ENCODE data around the gene B3GAT1.

The B3GAT1 gene

GRCh38 chr11:134332189-134332631, 79.8 kb downstream of the B3GAT1 start:
- Histone ChIP-seq H3K36me3 (replicated peaks) (no peaks in the 10 kb centered on the region), H3K27me3 (replicated peaks) (peaks cover 9% of the 10 kb centered on the region), H3K27ac (no peak overlapping the region), H3K4me3 (ENCODE audit: low read depth, low read length) (peak overlapping the region; percentile 41)
- DNase-seq: no peak
- TF ChIP-seq, protein P1, sequence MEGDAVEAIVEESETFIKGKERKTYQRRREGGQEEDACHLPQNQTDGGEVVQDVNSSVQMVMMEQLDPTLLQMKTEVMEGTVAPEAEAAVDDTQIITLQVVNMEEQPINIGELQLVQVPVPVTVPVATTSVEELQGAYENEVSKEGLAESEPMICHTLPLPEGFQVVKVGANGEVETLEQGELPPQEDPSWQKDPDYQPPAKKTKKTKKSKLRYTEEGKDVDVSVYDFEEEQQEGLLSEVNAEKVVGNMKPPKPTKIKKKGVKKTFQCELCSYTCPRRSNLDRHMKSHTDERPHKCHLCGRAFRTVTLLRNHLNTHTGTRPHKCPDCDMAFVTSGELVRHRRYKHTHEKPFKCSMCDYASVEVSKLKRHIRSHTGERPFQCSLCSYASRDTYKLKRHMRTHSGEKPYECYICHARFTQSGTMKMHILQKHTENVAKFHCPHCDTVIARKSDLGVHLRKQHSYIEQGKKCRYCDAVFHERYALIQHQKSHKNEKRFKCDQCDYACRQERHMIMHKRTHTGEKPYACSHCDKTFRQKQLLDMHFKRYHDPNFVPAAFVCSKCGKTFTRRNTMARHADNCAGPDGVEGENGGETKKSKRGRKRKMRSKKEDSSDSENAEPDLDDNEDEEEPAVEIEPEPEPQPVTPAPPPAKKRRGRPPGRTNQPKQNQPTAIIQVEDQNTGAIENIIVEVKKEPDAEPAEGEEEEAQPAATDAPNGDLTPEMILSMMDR (IDR thresholded peaks at IDR 0.05; ENCODE audit: low read depth, low read length, missing control alignments): no peak
- in situ Hi-C loops (cut with HindIII; ENCODE audit: low pct_ligation_motif_present, low sequenced_read_pairs): no loop called here

GRCh38 chr11:134331354-134332188, 80.5 kb downstream of the B3GAT1 start, which contains the start of gene GLB1L2:
GLB1L2 (plus strand) TSS chr11:134331988; CDS start chr11:134332062, 74 bp downstream.
- no peaks in the 10 kb centered on the region for H3K36me3 ChIP-seq (replicated peaks)
- TF ChIP-seq, protein P1 (IDR thresholded peaks at IDR 0.05; ENCODE audit: low read depth, low read length, missing control alignments): no peak
- no peak within 1 kb of the TSS for H3K27ac ChIP-seq
- DNase-seq: peak; percentile 12
- peaks cover 9% of the 10 kb centered on the region for H3K27me3 ChIP-seq (replicated peaks)
- H3K4me3 ChIP-seq (ENCODE audit: low read depth, low read length): peak within 1 kb of the TSS; percentile 43
- in situ Hi-C loops (cut with HindIII; ENCODE audit: low pct_ligation_motif_present, low sequenced_read_pairs): no loop called here

- TF ChIP-seq, protein P1 (IDR thresholded peaks at IDR 0.05; ENCODE audit: low read depth, low read length, missing control alignments): no peak
- Histone ChIP-seq H3K27ac (no peak overlapping the region), H3K4me3 (ENCODE audit: low read depth, low read length) (no peak overlapping the region), H3K27me3 (replicated peaks) (peaks cover 9% of the 10 kb centered on the region), H3K36me3 (replicated peaks) (no peaks in the 10 kb centered on the region)
- in situ Hi-C loops (cut with HindIII; ENCODE audit: low pct_ligation_motif_present, low sequenced_read_pairs): no loop called here
- DNase-seq: no peak
Observed at GRCh38 chr11:134330611-134331353, 81.3 kb downstream of the B3GAT1 start.
